Ishikawa (cell line): ENCODE measurements around the gene APBA1.

Experiments used
- TAF1 ChIP-seq: IDR thresholded peaks from 2 replicates; pipeline ENCODE4 v1.6.1; 2012; ENCODE audit warnings: low read depth, mild to moderate bottlenecking
- TF ChIP-seq, protein P1 (sequence below): IDR thresholded peaks from 2 replicates; pipeline ENCODE4 v1.6.1; 2012; ENCODE audit warnings: low read depth, mild to moderate bottlenecking
- TF ChIP-seq, protein P2 (sequence below): IDR thresholded peaks from 2 replicates; pipeline ENCODE4 v1.6.1; 2012
- TF ChIP-seq, protein P3 (sequence below): IDR thresholded peaks from 2 replicates; pipeline ENCODE4 v1.6.1; 2012

- TF ChIP-seq, protein P1, sequence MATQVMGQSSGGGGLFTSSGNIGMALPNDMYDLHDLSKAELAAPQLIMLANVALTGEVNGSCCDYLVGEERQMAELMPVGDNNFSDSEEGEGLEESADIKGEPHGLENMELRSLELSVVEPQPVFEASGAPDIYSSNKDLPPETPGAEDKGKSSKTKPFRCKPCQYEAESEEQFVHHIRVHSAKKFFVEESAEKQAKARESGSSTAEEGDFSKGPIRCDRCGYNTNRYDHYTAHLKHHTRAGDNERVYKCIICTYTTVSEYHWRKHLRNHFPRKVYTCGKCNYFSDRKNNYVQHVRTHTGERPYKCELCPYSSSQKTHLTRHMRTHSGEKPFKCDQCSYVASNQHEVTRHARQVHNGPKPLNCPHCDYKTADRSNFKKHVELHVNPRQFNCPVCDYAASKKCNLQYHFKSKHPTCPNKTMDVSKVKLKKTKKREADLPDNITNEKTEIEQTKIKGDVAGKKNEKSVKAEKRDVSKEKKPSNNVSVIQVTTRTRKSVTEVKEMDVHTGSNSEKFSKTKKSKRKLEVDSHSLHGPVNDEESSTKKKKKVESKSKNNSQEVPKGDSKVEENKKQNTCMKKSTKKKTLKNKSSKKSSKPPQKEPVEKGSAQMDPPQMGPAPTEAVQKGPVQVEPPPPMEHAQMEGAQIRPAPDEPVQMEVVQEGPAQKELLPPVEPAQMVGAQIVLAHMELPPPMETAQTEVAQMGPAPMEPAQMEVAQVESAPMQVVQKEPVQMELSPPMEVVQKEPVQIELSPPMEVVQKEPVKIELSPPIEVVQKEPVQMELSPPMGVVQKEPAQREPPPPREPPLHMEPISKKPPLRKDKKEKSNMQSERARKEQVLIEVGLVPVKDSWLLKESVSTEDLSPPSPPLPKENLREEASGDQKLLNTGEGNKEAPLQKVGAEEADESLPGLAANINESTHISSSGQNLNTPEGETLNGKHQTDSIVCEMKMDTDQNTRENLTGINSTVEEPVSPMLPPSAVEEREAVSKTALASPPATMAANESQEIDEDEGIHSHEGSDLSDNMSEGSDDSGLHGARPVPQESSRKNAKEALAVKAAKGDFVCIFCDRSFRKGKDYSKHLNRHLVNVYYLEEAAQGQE = no peak
- TF ChIP-seq, protein P2, sequence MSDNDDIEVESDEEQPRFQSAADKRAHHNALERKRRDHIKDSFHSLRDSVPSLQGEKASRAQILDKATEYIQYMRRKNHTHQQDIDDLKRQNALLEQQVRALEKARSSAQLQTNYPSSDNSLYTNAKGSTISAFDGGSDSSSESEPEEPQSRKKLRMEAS = no peak
- TF ChIP-seq TAF1 = no peak
- TF ChIP-seq, protein P3, sequence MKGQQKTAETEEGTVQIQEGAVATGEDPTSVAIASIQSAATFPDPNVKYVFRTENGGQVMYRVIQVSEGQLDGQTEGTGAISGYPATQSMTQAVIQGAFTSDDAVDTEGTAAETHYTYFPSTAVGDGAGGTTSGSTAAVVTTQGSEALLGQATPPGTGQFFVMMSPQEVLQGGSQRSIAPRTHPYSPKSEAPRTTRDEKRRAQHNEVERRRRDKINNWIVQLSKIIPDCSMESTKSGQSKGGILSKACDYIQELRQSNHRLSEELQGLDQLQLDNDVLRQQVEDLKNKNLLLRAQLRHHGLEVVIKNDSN = no peak
These were observed 136.3 kb downstream of the APBA1 start for GRCh38 chr9:69535911-69536310.
